GM23338 (cell line): ENCODE measurements around the gene MMP15. TPM values are rescaled to one million over a fixed set of nuclear protein-coding genes. Genes with fewer than 3 reads are reported as not detected.

ENCODE experiments used
- ATAC-seq: fragments of 200-7000 bp; cut with Tn5 transposase; 3 replicates; pipeline ENCODE4 v1.9.1; 2020
- DNase-seq: peaks from one replicate; pipeline ENCODE4 v3.0.0-alpha.2; 2015; ENCODE audit warnings: low spot score
- H2AFZ ChIP-seq: fragments of 200-600 bp; sonication (generic); 2 replicates; pipeline ENCODE4 v1.8.0; 2016; ENCODE audit warnings: antibody characterized with exemption, mild to moderate bottlenecking, moderate library complexity
- H3F3A ChIP-seq: fragments of 200-600 bp; sonication (generic); replicated peaks from 2 replicates; pipeline ENCODE4 v1.8.0; 2017; ENCODE audit warnings: antibody characterized with exemption, mixed run types, low read depth
- H3K27ac ChIP-seq: fragments of 200-600 bp; sonication (generic); 2 replicates; pipeline ENCODE4 v1.6.1; 2016; ENCODE audit warnings: low read depth
- H3K27me3 ChIP-seq: fragments of 200-600 bp; sonication (generic); 2 replicates; pipeline ENCODE4 v1.8.0; 2016; ENCODE audit warnings: mild to moderate bottlenecking, mixed run types, moderate library complexity; ENCODE audit not compliant: insufficient read depth
- H3K36me3 ChIP-seq: fragments of 200-600 bp; sonication (generic); 2 replicates; pipeline ENCODE4 v1.8.0; 2016; ENCODE audit warnings: mild to moderate bottlenecking; ENCODE audit not compliant: insufficient read depth
- H3K4me1 ChIP-seq: fragments of 200-600 bp; sonication (generic); 2 replicates; pipeline ENCODE4 v1.8.0; 2016; ENCODE audit warnings: mild to moderate bottlenecking, moderate library complexity; ENCODE audit not compliant: insufficient read depth
- H3K4me2 ChIP-seq: fragments of 200-600 bp; sonication (generic); 2 replicates; pipeline ENCODE4 v1.7.1; 2017; ENCODE audit warnings: mixed run types
- H3K4me3 ChIP-seq: fragments of 200-600 bp; sonication (generic); 2 replicates; pipeline ENCODE4 v1.6.1; 2016; ENCODE audit warnings: mixed run types
- H3K79me2 ChIP-seq: fragments of 200-600 bp; sonication (generic); replicated peaks from 2 replicates; pipeline ENCODE4 v1.8.0; 2017; ENCODE audit warnings: mild to moderate bottlenecking; ENCODE audit not compliant: insufficient read depth
- H3K9me2 ChIP-seq: fragments of 200-600 bp; sonication (generic); 2 replicates; pipeline ENCODE4 v1.8.0; 2017; ENCODE audit not compliant: insufficient read depth
- H4K20me1 ChIP-seq: fragments of 200-600 bp; sonication (generic); replicated peaks from 2 replicates; pipeline ENCODE4 v1.8.0; 2017; ENCODE audit warnings: mild to moderate bottlenecking; ENCODE audit not compliant: insufficient read depth
- H3K27ac Mint-ChIP-seq: 2 replicates; pipeline ENCODE4 v1.8.0; 2020; ENCODE audit warnings: inconsistent platforms, mild to moderate bottlenecking, moderate library complexity, mixed read lengths
- H3K27me3 Mint-ChIP-seq: 3 replicates; pipeline ENCODE4 v1.8.0; 2022; ENCODE audit warnings: low read depth, mild to moderate bottlenecking, moderate library complexity, mixed read lengths, inconsistent platforms; ENCODE audit not compliant: insufficient read depth, poor library complexity
- H3K36me3 Mint-ChIP-seq: 3 replicates; pipeline ENCODE4 v1.8.0; 2021; ENCODE audit warnings: low read depth, mild to moderate bottlenecking, inconsistent platforms, moderate library complexity, mixed read lengths
- H3K4me1 Mint-ChIP-seq: 3 replicates; pipeline ENCODE4 v1.8.0; 2020; ENCODE audit warnings: mild to moderate bottlenecking, inconsistent platforms, mixed read lengths
- H3K4me3 Mint-ChIP-seq: 3 replicates; pipeline ENCODE4 v1.8.0; 2021; ENCODE audit warnings: moderate library complexity, mild to moderate bottlenecking, inconsistent platforms, mixed read lengths
- H3K9me3 Mint-ChIP-seq: 3 replicates; pipeline ENCODE4 v1.8.0; 2020; ENCODE audit warnings: moderate library complexity, mild to moderate bottlenecking, inconsistent platforms, mixed read lengths
- REST ChIP-seq: IDR thresholded peaks from one replicate; pipeline ENCODE4 v1.6.1; 2018; ENCODE audit warnings: antibody characterized with exemption; ENCODE audit not compliant: unreplicated experiment
- ZNF331 ChIP-seq: fragments of 250-450 bp; sonication (Bioruptor Pico); IDR thresholded peaks from 2 replicates; pipeline ENCODE4 v1.5.0; 2020; ENCODE audit warnings: low read depth, mild to moderate bottlenecking, moderate library complexity
- ZNF462 ChIP-seq: fragments of 250-450 bp; sonication (Bioruptor Pico); IDR thresholded peaks from 2 replicates; pipeline ENCODE4 v1.5.0; 2020; ENCODE audit warnings: mild to moderate bottlenecking, moderate library complexity
- polyA plus RNA-seq: library from polyadenylated mRNA; unstranded; fragments of >200 nt; fragmentation: Nextera tagmentation; extraction: Ambion mirVana; gene quantifications from 2 replicates; pipeline ENCODE4 v1.2.1, GENCODE V29; 2016
- total RNA-seq: library from RNA; depleted of rRNA; stranded (reverse); fragments of >200 nt; shearing (Covaris generic); gene quantifications from 2 replicates; pipeline ENCODE4 v1.2.3, GENCODE V29; 2014

MMP15 gene
- total and polyA plus RNA-seq, 2 experiments from 2014 or later: 10.9 to 79.1 TPM

- H3K27me3 Mint-ChIP-seq: peaks cover 2% of the 10 kb centered on the region
- no peak overlapping the region for H2AFZ ChIP-seq
- 0 out of 2 replicates have a peak, but pooled peaks cover 4% of the 10 kb centered on the region for H4K20me1 ChIP-seq
- H3K4me1 ChIP-seq: no peaks in the 10 kb centered on the region
- peaks cover 7% of the 10 kb centered on the region; the same call in 1 of the 3 replicates for H3K4me1 Mint-ChIP-seq
- no peak for ATAC-seq
- no peaks in the 10 kb centered on the region for H3K27me3 ChIP-seq
- no peaks in the 10 kb centered on the region for H3F3A ChIP-seq
- no peak overlapping the region for H3K27ac ChIP-seq
- H3K4me3 Mint-ChIP-seq: no peak overlapping the region
- no peak overlapping the region for H3K4me2 ChIP-seq
- H3K4me3 ChIP-seq: no peak overlapping the region
- H3K36me3 Mint-ChIP-seq: no peaks in the 10 kb centered on the region
- H3K9me3 Mint-ChIP-seq: no peaks in the 10 kb centered on the region
- TF ChIP-seq ZNF331 (no peak), REST (no peak), ZNF462 (CRISPR knock-in tag) (no peak)
- no peaks in the 10 kb centered on the region for H3K79me2 ChIP-seq
- no peaks in the 10 kb centered on the region for H3K36me3 ChIP-seq
- DNase-seq: no peak
- no peaks in the 10 kb centered on the region for H3K9me2 ChIP-seq
- H3K27ac Mint-ChIP-seq: no peak overlapping the region
These were observed 8.6 kb upstream of the MMP15 start for GRCh38 chr16:58016840-58017446.
